SW480 (cell line): ENCODE measurements around the gene CCDC12.

ENCODE experiments used
- DNase-seq: peaks from one replicate; pipeline ENCODE4 v3.0.0-alpha.2; 2016; ENCODE audit warnings: low spot score

The CCDC12 gene

GRCh38 chr3:46905661-46906451 lies 70.7 kb downstream of the CCDC12 start:
- no peak for DNase-seq

GRCh38 chr3:46905213-46905560 lies 71.4 kb downstream of the CCDC12 start:
- no peak for DNase-seq

- no peak for DNase-seq
Observed at GRCh38 chr3:46904303-46905212, 72.0 kb downstream of the CCDC12 start.

- peak; percentile 51 for DNase-seq
Observed at GRCh38 chr3:46903341-46904302, 72.9 kb downstream of the CCDC12 start.

- no peak for DNase-seq
Observed at GRCh38 chr3:46902188-46902631, 74.3 kb downstream of the CCDC12 start.

- no peak for DNase-seq
Observed at GRCh38 chr3:46901591-46902187, 74.9 kb downstream of the CCDC12 start.

- no peak for DNase-seq
Observed at GRCh38 chr3:46901061-46901460, 75.5 kb downstream of the CCDC12 start.

- DNase-seq, result no peak
Observed at GRCh38 chr3:46900356-46900755, 76.2 kb downstream of the CCDC12 start.

GRCh38 chr3:46900007-46900292 lies 76.6 kb downstream of the CCDC12 start:
- no peak for DNase-seq

GRCh38 chr3:46899151-46900006 lies 77.2 kb downstream of the CCDC12 start:
- DNase-seq, result no peak

- DNase-seq, result no peak
Observed at GRCh38 chr3:46898321-46899150, 78.0 kb downstream of the CCDC12 start.

- peak; percentile 55 for DNase-seq
Observed at GRCh38 chr3:46897829-46898320, 78.7 kb downstream of the CCDC12 start.

GRCh38 chr3:46897031-46897430 lies 79.5 kb downstream of the CCDC12 start:
- DNase-seq, result no peak

GRCh38 chr3:46896386-46896785 lies 80.2 kb downstream of the CCDC12 start:
- DNase-seq, result no peak

GRCh38 chr3:46895761-46896160 lies 80.8 kb downstream of the CCDC12 start:
- DNase-seq, result no peak

GRCh38 chr3:46895204-46895660 lies 81.3 kb downstream of the CCDC12 start:
- peak; percentile 74 for DNase-seq

GRCh38 chr3:46894256-46894655 lies 82.3 kb downstream of the CCDC12 start:
- DNase-seq, result no peak

- no peak for DNase-seq
Observed at GRCh38 chr3:46893763-46894162, 82.8 kb downstream of the CCDC12 start.

GRCh38 chr3:46893146-46893748 lies 83.3 kb downstream of the CCDC12 start:
- no peak for DNase-seq
